Spleen (tissue), 11 donors: ENCODE measurements around the gene ZNF431. TPM values are rescaled to one million over a fixed set of nuclear protein-coding genes. Genes with fewer than 3 reads are reported as not detected.

Experiments used
- DNase-seq: peaks from one replicate; pipeline ENCODE4 v3.0.0-alpha.2; 2020
- H3K27ac ChIP-seq, 8 donors: fragments of 200-600 bp; sonication (generic) in 7 of 8; 1 replicate in 4 of 8; 2 replicates in 4 of 8; pipeline versions ENCODE4 v1.5.0 to v1.8.0; 2016 to 2021; ENCODE audit warnings: inconsistent platforms in 4 of 8, mild to moderate bottlenecking in 4 of 8, moderate library complexity in 1 of 8
- H3K27me3 ChIP-seq, 7 donors: fragments of 200-600 bp; sonication (generic) in 6 of 7; replicated peaks in 1 of 7; 1 replicate in 4 of 7; 2 replicates in 3 of 7; pipeline versions ENCODE4 v1.5.0 to v1.8.0; 2016 to 2021; ENCODE audit warnings: inconsistent platforms in 3 of 7, mild to moderate bottlenecking in 1 of 7
- H3K36me3 ChIP-seq, 6 donors: fragments of 200-600 bp; sonication (generic) in 5 of 6; 1 replicate in 4 of 6; 2 replicates in 2 of 6; pipeline versions ENCODE4 v1.5.0 to v1.8.0; 2016 to 2021; ENCODE audit warnings: inconsistent platforms in 2 of 6
- H3K4me1 ChIP-seq, 6 donors: fragments of 200-600 bp; sonication (generic) in 5 of 6; 1 replicate in 3 of 6; 2 replicates in 3 of 6; pipeline versions ENCODE4 v1.5.0 to v1.8.0; 2016 to 2021; ENCODE audit warnings: inconsistent platforms in 3 of 6
- H3K4me3 ChIP-seq, 8 donors: fragments of 200-600 bp; sonication (generic) in 7 of 8; 1 replicate in 4 of 8; 2 replicates in 4 of 8; pipeline versions ENCODE4 v1.5.0 to v1.8.0; 2016 to 2021; ENCODE audit warnings: inconsistent platforms in 4 of 8, mild to moderate bottlenecking in 4 of 8, moderate library complexity in 2 of 8
- H3K9me3 ChIP-seq, 8 donors: fragments of 200-600 bp; sonication (generic) in 7 of 8; 1 replicate in 4 of 8; 2 replicates in 4 of 8; pipeline versions ENCODE4 v1.5.0 to v1.8.0; 2016 to 2021; ENCODE audit warnings: inconsistent platforms in 4 of 8
- CTCF ChIP-seq, 11 experiments: fragments of 200-600 bp in 7 of 11; fragments of 450-650 bp in 4 of 11; sonication (generic) in 4 of 11; IDR thresholded peaks in 8 of 11; conservative IDR thresholded peaks in 3 of 11; 1 replicate in 7 of 11; 2 replicates in 4 of 11; pipeline versions ENCODE4 v1.4.0 to v1.8.0; 2016 to 2021; ENCODE audit warnings: antibody characterized with exemption in 11 of 11, inconsistent platforms in 4 of 11, mild to moderate bottlenecking in 1 of 11
- POLR2A ChIP-seq, 3 donors: fragments of 450-650 bp; IDR thresholded peaks; one replicate each; pipeline ENCODE4 v1.5.1; 2017; ENCODE audit warnings: antibody characterized with exemption in 3 of 3, mild to moderate bottlenecking in 1 of 3
- POLR2AphosphoS5 ChIP-seq, 3 donors: sonication (generic); formaldehyde crosslinking; IDR thresholded peaks; one replicate each; pipeline ENCODE4 v1.5.1; 2017; ENCODE audit warnings: antibody characterized with exemption in 3 of 3
- WGBS, 5 donors: extraction: QIAGEN DNeasy Blood & Tissue Kit in 3 of 5; methylation state at CpG; one replicate each; pipeline versions ENCODE4 v1.1.5 to v1.1.7; 2013 to 2018; 5-methylcytosine and 5-hydroxymethylcytosine counted together
- intact Hi-C: fragments of 100-400 bp; cut with DNase I; formaldehyde crosslinking; loops from one replicate; pipeline ENCODE4 v1.15.0; 2023; ENCODE audit warnings: low total_unique reads
- polyA plus RNA-seq, 3 donors: library from polyadenylated mRNA; stranded (reverse); fragments of 200-250 nt; gene quantifications; one replicate each; pipeline ENCODE4 v1.2.1, GENCODE V29; 2013
- total RNA-seq, 7 donors: library from RNA; depleted of rRNA in 3 of 7; stranded (reverse); fragments of >200 nt in 3 of 7; fragmentation: NEBNext Ultra II Directional in 4 of 7; extraction: Animal tissue kit (Norgen Biotek cat#: 25700) in 4 of 7; gene quantifications; one replicate each; pipeline versions ENCODE4 v1.1.0 to v1.2.1, GENCODE V29; 2016 to 2021
- donor health status: healthy with polysubstance abuse.
- donor health status: DM: no; HTN: no; CAD: no; lungs with moderate emphysema.
- donor health status: DM: no; HTN: no; CAD: no.
- donor health status: Bipolar disorder and iron deficiency.
- donor health status: healthy.
- donor health status: DM: no; HTN: no; CAD: no.
- donor health status: DM: yes; HTN: yes; CAD: no.

ZNF431 gene
- total and polyA plus RNA-seq, 10 donors = 8.8 to 33.5 (median 20.9) TPM

- WGBS, 5 donors = 81 to 100% (median 87%) methylated on average over 1 of the region's 1 CpG
- H3K4me1 ChIP-seq = peaks cover 0 to 32% (median 22%) of the 10 kb centered on the region in 6 donors
- peaks cover 0 to 54% (median 38%) of the 10 kb centered on the region in 6 donors for H3K36me3 ChIP-seq
- TF ChIP-seq CTCF (IDR thresholded peaks at IDR 0.05 in 8 of 11, conservative IDR thresholded peaks at IDR 0.05 in 3 of 11) (no peak), POLR2AphosphoS5 (IDR thresholded peaks at IDR 0.05) (no peak), POLR2A (IDR thresholded peaks at IDR 0.05) (no peak)
- DNase-seq = no peak
- H3K9me3 ChIP-seq = peaks cover 0 to 4% (median 0%) of the 10 kb centered on the region in 8 donors
- H3K27me3 ChIP-seq = no peaks in the 10 kb centered on the region
- no peak overlapping the region for H3K4me3 ChIP-seq
- intact Hi-C loops = no loop called here
- H3K27ac ChIP-seq = no peak overlapping the region
Observed at GRCh38 chr19:21143854-21144253, 2.0 kb downstream of the ZNF431 start.

DNA sequence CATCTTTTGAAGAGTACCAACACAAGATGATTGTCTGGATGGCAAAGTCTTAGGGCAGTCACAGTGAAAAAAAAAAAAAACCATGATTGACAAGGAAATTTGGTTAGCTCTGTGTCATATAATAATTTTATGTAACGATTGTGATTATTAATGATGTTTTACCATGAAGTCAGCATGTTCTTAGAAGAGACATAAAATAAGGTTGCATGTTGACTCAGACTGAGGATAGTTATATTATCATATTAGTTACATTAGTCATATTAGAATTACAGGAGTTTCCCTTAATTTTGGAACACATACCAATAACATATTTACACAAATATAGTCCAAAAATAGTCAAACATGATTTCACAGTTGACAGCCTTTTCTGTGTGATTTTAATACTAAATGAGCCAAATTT, 5.7 kb downstream of the ZNF431 start:
- H3K4me3 ChIP-seq = no peak overlapping the region
- no peak overlapping the region for H3K27ac ChIP-seq
- TF ChIP-seq POLR2AphosphoS5 (IDR thresholded peaks at IDR 0.05) (no peak), CTCF (IDR thresholded peaks at IDR 0.05 in 8 of 11, conservative IDR thresholded peaks at IDR 0.05 in 3 of 11) (no peak), POLR2A (IDR thresholded peaks at IDR 0.05) (no peak)
- no peaks in the 10 kb centered on the region for H3K27me3 ChIP-seq
- 62 to 89% (median 84%) methylated on average over 1 of the region's 1 CpG for WGBS, 5 donors
- no peak for DNase-seq
- intact Hi-C loops = no loop called here
- peaks cover 5 to 91% (median 59%) of the 10 kb centered on the region in 6 donors for H3K36me3 ChIP-seq
- H3K9me3 ChIP-seq = peaks cover 0 to 4% (median 0%) of the 10 kb centered on the region in 8 donors
- peaks cover 0 to 20% (median 11%) of the 10 kb centered on the region in 6 donors for H3K4me1 ChIP-seq

GRCh38 chr19:21148681-21149080, 6.8 kb downstream of the ZNF431 start:
- peaks cover 0 to 6% (median 1%) of the 10 kb centered on the region in 8 donors for H3K9me3 ChIP-seq
- peaks cover 0 to 8% (median under 1%) of the 10 kb centered on the region in 6 donors for H3K4me1 ChIP-seq
- H3K27ac ChIP-seq = no peak overlapping the region
- intact Hi-C loops = no loop called here
- no peak for TF ChIP-seq POLR2AphosphoS5 (IDR thresholded peaks at IDR 0.05)
- TF ChIP-seq CTCF (IDR thresholded peaks at IDR 0.05 in 8 of 11, conservative IDR thresholded peaks at IDR 0.05 in 3 of 11) = no peak
- no peak for TF ChIP-seq POLR2A (IDR thresholded peaks at IDR 0.05)
- H3K27me3 ChIP-seq = no peaks in the 10 kb centered on the region
- DNase-seq = no peak
- H3K4me3 ChIP-seq = no peak overlapping the region
- H3K36me3 ChIP-seq = peaks cover 5 to 100% (median 65%) of the 10 kb centered on the region in 6 donors

- H3K27ac ChIP-seq = no peak overlapping the region
- peaks cover 0 to 12% (median 3%) of the 10 kb centered on the region in 8 donors for H3K9me3 ChIP-seq
- H3K27me3 ChIP-seq = no peaks in the 10 kb centered on the region
- intact Hi-C loops = no loop called here
- TF ChIP-seq POLR2A (IDR thresholded peaks at IDR 0.05) (no peak), CTCF (IDR thresholded peaks at IDR 0.05 in 8 of 11, conservative IDR thresholded peaks at IDR 0.05 in 3 of 11) (no peak), POLR2AphosphoS5 (IDR thresholded peaks at IDR 0.05) (no peak)
- H3K4me3 ChIP-seq = no peak overlapping the region
- DNase-seq = no peak
- no peaks in the 10 kb centered on the region for H3K4me1 ChIP-seq
- H3K36me3 ChIP-seq = peaks cover 5 to 95% (median 60%) of the 10 kb centered on the region in 6 donors
- WGBS, 5 donors = 95 to 99% (median 98%) methylated on average over 6 of the region's 6 CpGs
Observed at GRCh38 chr19:21149877-21150276, 8.0 kb downstream of the ZNF431 start.
